Measurements from ENCODE around the gene CHAF1A.

DNA sequence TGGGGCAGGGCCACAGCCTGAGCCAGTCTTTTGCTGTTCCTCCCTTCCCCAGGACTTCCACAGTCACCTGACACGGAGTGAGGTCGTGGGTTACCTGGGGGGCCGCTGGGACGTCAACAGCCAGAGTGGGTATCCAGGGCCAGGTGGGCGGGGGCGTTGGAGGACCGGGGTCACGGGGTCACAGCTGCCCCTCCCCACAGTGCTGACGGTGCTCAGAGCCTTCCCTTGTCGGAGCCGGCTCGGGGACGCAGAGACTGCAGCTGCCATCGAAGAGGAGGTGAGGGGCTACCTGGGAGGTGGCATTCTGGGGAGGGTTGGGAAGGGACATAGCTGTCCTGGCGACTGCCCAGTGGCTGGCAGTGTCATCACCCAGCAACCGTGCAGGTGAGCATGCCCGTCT lies 47.5 kb upstream of the CHAF1A start:
- TF ChIP-seq POLR2A (IDR thresholded peaks at IDR 0.05): no peak
- TF ChIP-seq CTCF (IDR thresholded peaks at IDR 0.05 in 8 of 11, conservative IDR thresholded peaks at IDR 0.05 in 3 of 11): no peak
